Activated T-cell treated with anti-CD3 and anti-CD28 coated beads, Interleukin-2, amount 50 U/mL, for 4 hours (primary cell): Measurements from ENCODE around the gene PTPN18. TPM values are rescaled to one million over a fixed set of nuclear protein-coding genes. Genes with fewer than 3 reads are reported as not detected.

Experiments
- ATAC-seq, 2 donors: fragments of 200-7000 bp; cut with Tn5 transposase; one replicate each; pipeline ENCODE4 v1.10.0; 2021
- DNase-seq: peaks from one replicate; pipeline ENCODE4 v3.0.0-alpha.2; 2020
- H3K27me3 Mint-ChIP-seq: one replicate; pipeline ENCODE4 v1.8.0; 2021; ENCODE audit warnings: low read depth, mixed read lengths
- H3K36me3 Mint-ChIP-seq: one replicate; pipeline ENCODE4 v1.8.0; 2022; ENCODE audit warnings: mixed read lengths; ENCODE audit not compliant: insufficient read depth
- H3K4me1 Mint-ChIP-seq: one replicate; pipeline ENCODE4 v1.8.0; 2021; ENCODE audit warnings: low read depth, mixed read lengths
- H3K4me3 Mint-ChIP-seq: one replicate; pipeline ENCODE4 v1.8.0; 2021; ENCODE audit warnings: mild to moderate bottlenecking, moderate library complexity, mixed read lengths
- H3K9me3 Mint-ChIP-seq: one replicate; pipeline ENCODE4 v1.8.0; 2021; ENCODE audit warnings: mixed read lengths
- total RNA-seq, 3 donors: library from RNA; stranded (reverse); gene quantifications; one replicate each; pipeline ENCODE4 v1.2.1, GENCODE V29; 2021

The PTPN18 gene
- total RNA-seq, 3 donors from 2014 or later: 26.6 to 30.4 (median 30.0) TPM

DNA sequence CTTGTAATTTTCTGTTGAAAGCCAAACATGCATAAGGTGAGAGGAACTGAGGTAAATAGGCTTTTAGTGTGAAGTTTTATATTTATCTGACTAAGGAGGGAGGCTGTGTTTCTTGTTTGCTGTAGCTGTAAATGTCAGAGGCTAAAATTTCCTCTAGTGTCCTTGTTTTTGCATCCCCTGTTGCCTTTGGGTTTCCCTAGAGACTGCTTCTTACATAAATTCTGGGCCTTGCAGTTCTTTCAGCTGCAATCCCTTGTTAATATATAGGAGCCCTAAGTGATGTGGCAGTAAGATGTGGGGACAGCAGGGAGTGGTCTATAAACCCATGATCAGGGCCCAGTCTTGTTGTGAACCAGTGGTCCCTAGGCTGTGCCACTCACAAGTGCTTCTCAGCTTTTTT, 20.6 kb upstream of the PTPN18 start:
- H3K4me3 Mint-ChIP-seq: no peak overlapping the region
- DNase-seq (no peak), ATAC-seq (no peak)
- no peaks in the 10 kb centered on the region for H3K9me3 Mint-ChIP-seq
- H3K27me3 Mint-ChIP-seq: peaks cover 22% of the 10 kb centered on the region
- H3K4me1 Mint-ChIP-seq: peaks cover 6% of the 10 kb centered on the region
- H3K36me3 Mint-ChIP-seq: peaks cover 19% of the 10 kb centered on the region

DNA sequence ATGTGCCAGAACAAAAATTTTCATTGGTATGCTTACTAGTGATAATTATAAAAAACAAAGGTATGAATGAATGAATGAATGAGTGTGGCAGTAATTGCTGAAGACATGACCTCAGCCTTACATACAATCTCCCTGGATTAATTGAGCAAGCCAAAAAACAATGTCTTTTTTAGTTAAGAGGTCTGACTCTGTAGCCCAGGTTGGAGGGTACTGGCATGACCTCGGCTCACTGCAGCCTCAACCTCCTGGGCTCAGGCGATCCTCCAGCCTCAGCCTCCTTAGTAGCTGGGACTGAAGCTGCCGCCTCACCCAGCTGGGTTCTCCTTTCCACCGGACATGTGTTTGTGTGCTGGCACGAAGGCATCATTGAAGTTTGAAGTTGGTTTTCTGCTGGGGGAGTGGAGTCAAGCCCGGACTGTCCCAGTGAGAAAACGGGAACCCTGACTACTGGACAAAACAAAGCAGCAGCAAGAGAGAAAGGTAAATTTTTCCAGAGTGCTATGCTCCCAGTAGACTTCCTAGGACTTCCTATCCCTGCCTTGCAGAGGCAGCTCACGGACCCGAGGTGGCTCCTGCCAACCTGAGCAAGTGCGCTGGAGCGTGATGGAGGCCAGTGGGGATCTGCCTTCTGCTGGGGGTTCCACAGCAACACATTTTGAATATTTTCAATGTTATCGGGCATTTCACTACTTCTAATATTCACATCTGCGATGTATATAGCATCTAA, 19.5 kb upstream of the PTPN18 start:
- no peaks in the 10 kb centered on the region for H3K9me3 Mint-ChIP-seq
- peaks cover 21% of the 10 kb centered on the region for H3K36me3 Mint-ChIP-seq
- ATAC-seq: no peak
- peaks cover 14% of the 10 kb centered on the region for H3K27me3 Mint-ChIP-seq
- no peak for DNase-seq
- H3K4me3 Mint-ChIP-seq: no peak overlapping the region
- H3K4me1 Mint-ChIP-seq: peaks cover 14% of the 10 kb centered on the region

DNA sequence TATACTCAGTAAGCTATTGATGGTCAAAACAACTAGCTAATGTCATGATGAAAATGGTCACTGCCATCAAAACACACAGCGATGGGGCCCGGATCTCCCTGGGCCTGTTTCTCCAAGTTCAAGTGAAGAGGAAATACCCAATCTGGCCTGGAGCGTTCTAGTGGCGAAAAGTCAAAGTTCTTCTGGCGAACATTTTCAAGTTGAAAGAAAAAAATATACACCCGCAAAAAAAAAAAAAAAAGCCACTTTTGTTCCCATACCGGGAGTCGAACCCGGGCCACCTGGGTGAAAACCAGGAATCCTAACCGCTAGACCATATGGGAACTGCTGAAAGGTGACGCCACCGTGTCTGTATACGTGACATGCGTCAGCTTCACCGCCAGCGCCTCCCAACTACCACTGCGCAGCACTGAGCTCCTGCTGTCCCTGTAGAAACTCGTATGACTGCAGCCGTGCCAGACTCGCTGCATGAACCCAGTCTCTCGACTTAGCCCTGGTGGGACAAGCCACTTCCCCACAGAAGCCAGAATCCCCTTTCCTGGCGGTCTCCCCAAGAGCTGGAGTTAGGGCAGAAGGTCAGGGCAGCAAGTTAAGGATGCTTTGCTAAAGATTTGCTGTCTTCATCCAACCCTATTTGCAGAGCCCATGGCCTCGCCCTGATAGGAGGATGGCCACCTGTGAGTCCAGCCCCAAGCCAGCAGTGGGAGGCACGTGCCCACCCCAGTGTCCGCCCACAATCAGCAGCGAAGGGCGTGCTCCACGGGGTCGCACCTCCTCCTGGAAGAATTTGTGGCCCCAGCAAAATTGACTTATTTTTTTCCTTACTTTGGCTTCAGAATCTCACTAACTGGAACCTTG, 18.8 kb upstream of the PTPN18 start:
- Mint-ChIP-seq H3K27me3 (peaks cover 8% of the 10 kb centered on the region), H3K4me3 (no peak overlapping the region), H3K4me1 (peaks cover 18% of the 10 kb centered on the region), H3K36me3 (peaks cover 21% of the 10 kb centered on the region), H3K9me3 (no peaks in the 10 kb centered on the region)
- ATAC-seq (no peak), DNase-seq (peak; percentile 27)

DNA sequence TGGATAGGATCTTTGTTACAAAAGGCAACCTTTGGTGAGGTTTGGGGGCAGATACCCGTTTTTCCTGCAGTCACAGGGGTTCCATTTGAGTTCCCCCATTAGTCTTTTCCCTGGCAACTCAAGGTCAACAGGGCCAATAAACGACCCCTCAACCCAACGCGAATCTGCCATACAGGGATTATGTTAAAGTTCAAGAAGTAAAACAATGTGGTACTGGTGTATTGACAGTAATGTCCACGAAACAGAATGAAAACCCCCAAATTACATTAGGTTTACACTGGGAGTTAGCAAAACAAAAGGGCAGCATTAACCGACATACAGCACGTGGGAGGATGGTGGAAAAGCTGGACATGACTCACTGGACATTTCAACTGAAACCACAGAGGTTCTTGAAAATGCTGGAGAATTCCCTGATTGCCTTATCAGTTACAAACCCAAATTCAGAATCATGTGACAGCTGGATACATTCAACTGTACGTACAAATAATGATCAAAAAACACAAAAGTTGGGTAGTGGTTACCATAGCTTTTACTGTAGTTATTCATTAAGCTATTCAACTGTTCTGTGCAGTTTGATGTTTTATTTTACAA, 18.0 kb upstream of the PTPN18 start:
- H3K36me3 Mint-ChIP-seq: peaks cover 21% of the 10 kb centered on the region
- ATAC-seq (no peak), DNase-seq (no peak)
- no peak overlapping the region for H3K4me3 Mint-ChIP-seq
- peaks cover 14% of the 10 kb centered on the region for H3K4me1 Mint-ChIP-seq
- peaks cover under 1% of the 10 kb centered on the region for H3K27me3 Mint-ChIP-seq
- no peaks in the 10 kb centered on the region for H3K9me3 Mint-ChIP-seq

DNA sequence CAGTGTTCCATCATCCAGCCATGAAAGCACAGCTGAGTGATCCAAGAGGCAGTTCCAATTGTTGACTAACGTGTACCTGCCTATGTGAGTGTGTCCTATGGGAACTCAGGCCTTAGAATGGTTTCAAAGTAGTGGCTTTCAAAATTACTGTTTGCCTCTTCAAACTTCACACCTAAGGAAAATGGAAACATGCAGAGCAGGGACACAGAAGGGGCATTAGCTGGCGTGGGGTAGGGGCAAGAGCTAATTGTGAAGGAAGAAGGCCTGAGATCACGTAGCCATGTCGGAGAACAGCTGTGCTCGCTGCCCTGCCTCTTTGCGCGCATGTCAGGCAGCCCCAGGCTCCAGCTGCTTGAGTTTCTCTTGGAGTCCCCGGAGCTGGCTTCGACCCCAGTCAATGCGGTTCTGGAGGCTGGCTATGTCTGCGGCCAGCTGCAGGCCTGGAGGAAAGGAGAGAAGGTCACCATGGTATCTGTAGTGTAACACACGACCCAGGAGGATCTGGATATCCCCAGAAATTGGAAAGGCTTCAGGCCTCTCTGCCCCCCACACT, 17.0 kb upstream of the PTPN18 start:
- Mint-ChIP-seq H3K4me3 (peak overlapping the region; percentile 7), H3K27me3 (no peaks in the 10 kb centered on the region), H3K4me1 (peaks cover 16% of the 10 kb centered on the region), H3K9me3 (no peaks in the 10 kb centered on the region), H3K36me3 (peaks cover 21% of the 10 kb centered on the region)
- ATAC-seq (no peak), DNase-seq (no peak)

DNA sequence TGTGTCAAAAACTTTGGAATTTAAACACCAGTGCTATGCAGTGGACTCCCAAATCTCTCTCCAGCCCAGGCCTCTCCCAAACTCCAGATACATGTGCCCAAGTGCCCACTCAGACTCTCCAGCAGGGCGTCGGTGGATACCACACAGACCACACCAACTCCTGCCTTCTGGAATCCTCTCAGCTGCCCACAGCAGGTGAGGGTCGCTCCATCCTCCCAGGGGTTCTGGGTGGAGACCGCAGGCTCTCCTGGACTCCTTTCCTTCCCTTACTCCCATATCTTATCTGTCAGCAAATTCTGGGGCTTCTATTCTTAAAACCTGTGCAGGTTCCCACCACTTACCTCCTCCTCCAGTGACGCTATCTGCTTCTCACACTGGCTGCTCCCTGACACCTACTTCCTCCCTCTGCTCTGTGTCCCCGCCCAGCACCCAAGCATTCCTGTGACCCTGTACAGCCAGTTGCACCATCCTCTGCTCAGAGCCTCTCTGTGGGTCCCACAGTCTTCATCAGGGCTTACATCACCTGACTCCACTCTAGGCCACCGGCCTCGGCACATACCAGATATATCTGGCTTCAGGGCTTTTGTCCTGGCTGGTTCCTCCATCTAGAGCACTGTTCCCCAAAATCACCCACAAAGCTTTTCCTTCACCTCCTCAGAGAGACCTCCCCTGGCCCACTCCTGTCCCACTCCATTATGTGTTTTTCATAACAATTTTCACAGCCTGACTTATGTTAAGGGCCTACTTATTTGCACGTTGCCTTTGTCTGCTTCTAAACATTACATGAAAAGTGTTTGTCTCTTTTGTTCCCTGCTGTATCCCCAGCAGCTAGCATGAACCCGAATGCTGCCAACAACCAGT, 15.7 kb upstream of the PTPN18 start:
- no peak for DNase-seq
- Mint-ChIP-seq H3K4me1 (peaks cover 22% of the 10 kb centered on the region), H3K4me3 (no peak overlapping the region), H3K27me3 (no peaks in the 10 kb centered on the region), H3K36me3 (peaks cover 30% of the 10 kb centered on the region), H3K9me3 (no peaks in the 10 kb centered on the region)
- no peak for ATAC-seq

DNA sequence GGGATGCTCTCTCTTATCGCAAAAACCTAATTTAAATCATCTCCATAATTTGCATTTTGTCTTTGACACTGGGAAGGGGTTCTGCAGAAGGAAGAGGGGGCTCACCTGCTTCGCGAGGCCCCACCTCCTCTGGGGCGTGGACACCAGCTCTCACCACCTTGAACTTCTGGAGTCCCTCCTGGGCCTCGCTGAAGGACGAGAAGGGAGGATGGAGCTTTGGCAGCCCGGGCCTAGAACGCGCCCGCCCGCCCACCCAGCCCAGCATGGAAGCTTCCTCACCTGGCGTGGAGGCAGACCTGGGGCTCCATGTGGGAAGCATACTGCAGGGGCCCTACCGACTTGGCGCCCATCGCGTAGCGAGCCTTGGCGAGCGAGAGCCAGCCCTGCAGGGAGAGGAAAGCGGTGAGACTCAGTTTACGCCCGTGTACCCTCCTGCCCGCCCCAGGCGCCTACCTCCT, 14.3 kb upstream of the PTPN18 start:
- H3K4me1 Mint-ChIP-seq: peaks cover 26% of the 10 kb centered on the region

DNA sequence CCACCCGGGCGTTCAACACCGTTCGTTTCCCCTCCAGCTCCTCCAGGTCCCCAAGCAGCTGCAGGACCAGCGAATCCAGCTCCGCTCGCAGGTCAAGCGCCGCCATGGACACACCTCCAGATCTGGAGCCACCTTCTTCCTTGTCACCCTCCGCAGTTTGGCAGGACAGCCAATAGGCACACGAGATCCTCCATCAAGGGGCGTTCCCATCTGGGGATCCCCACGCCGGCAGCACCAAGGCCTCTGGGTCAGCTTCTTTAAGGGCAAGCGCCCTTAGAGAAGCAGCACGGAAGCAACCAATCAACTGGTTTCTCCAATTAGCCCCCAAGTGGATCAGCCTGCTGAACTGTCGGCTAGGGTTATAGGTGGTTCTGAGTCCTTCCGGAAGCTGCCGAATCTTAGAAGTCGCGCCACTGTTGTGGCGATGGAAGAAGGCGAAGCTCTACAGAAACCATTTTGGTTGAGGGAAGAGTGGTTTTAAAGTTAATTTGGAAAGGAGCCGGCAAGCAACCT, 13.8 kb upstream of the PTPN18 start:
- DNase-seq (peak; percentile 73), ATAC-seq (peak; percentile 77 to 78)
- peak overlapping the region; percentile 98 for H3K4me3 Mint-ChIP-seq
- H3K27me3 Mint-ChIP-seq: no peaks in the 10 kb centered on the region
- H3K9me3 Mint-ChIP-seq: no peaks in the 10 kb centered on the region
- peaks cover 30% of the 10 kb centered on the region for H3K4me1 Mint-ChIP-seq
- peaks cover 50% of the 10 kb centered on the region for H3K36me3 Mint-ChIP-seq

More for the DNA sequence above, 14.3 kb upstream of the PTPN18 start:
- peaks cover 45% of the 10 kb centered on the region for H3K36me3 Mint-ChIP-seq
- no peaks in the 10 kb centered on the region for H3K9me3 Mint-ChIP-seq
- ATAC-seq (no peak), DNase-seq (no peak)
- no peaks in the 10 kb centered on the region for H3K27me3 Mint-ChIP-seq
- peak overlapping the region; percentile 98 for H3K4me3 Mint-ChIP-seq

DNA sequence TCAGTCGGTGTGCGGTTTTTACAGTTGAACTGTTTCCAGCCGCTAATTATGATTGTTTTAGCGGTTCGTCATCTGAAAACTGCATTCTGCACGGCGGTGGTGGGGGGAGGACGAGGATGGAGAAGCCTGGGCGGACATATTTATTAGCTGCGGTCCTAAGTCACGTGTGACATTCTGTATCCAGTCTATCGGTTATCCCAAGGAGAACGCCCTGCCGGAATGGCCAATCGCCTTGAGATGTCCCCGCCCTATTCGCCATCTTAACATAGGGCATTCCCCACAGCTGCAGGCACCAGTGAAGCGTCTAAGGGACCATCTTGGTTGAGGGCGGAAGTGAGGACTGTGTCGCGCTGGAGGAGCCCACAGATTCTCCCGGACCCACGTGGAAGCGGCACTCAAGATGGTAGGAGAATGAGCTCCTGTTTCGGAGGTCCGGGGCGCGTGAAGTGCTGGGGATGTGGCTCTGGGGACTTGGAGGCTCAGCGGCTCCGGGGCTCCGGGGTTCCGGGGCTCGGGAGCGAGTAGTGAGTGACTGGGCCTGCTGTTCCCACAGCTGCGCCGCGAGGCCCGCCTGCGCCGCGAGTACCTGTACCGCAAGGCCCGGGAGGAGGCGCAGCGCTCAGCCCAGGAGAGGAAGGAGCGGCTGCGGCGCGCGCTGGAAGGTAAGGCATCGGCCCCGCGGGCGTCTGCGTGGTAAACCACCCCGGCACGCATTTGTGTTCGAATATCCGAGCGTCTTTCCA, 13.2 kb upstream of the PTPN18 start, which contains the start of gene IMP4:
TSS of gene IMP4 (plus strand) at position 365 of the 743 bp plus-strand sequence. CDS start at position 401, 36 bp downstream.
- no peaks in the 10 kb centered on the region for H3K9me3 Mint-ChIP-seq
- peak within 1 kb of the TSS; percentile 98 for H3K4me3 Mint-ChIP-seq
- peaks cover 54% of the 10 kb centered on the region for H3K36me3 Mint-ChIP-seq
- ATAC-seq (peak; percentile 90), DNase-seq (peak; percentile 90)
- H3K27me3 Mint-ChIP-seq: no peaks in the 10 kb centered on the region
- H3K4me1 Mint-ChIP-seq: peaks cover 32% of the 10 kb centered on the region

DNA sequence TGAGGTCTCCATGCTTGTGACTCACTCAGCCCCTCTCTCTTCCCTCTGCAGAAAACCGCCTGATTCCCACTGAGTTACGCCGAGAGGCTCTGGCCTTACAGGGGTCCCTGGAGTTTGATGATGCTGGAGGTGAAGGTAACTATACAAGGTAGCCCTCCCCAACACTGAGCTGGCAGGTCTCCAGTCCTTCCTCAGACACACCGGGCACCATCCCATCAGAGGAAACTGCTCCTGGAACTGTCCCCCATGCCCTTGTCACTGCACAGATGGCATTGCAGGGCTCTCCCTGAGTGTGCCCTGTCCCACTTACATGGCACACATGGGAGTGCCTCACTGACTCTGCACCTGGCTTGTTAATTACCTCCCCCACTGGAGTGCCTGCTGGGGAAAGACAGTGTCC, 11.3 kb upstream of the PTPN18 start:
- DNase-seq: no peak
- H3K4me1 Mint-ChIP-seq: peaks cover 37% of the 10 kb centered on the region
- no peak for ATAC-seq
- H3K4me3 Mint-ChIP-seq: peak overlapping the region; percentile 98
- H3K27me3 Mint-ChIP-seq: no peaks in the 10 kb centered on the region
- H3K36me3 Mint-ChIP-seq: peaks cover 49% of the 10 kb centered on the region
- H3K9me3 Mint-ChIP-seq: no peaks in the 10 kb centered on the region

DNA sequence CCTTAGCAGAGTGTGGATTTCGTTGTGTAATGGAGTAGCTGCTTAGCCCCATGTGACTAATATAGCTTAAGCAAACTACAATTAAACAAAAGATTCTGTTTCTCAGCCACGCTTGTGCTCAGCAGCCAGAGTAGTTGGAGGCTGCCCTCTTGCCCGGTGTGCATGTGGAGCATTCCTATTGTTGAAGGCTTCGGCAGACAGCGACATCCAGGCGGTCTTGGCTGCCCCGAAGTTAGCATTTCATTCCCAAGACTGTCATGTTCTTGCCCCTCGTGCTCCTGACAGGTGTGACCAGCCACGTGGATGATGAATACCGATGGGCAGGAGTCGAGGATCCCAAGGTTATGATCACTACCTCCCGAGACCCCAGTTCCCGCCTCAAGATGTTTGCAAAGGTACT, 10.8 kb upstream of the PTPN18 start:
- DNase-seq (no peak), ATAC-seq (no peak)
- Mint-ChIP-seq H3K4me1 (peaks cover 37% of the 10 kb centered on the region), H3K4me3 (peak overlapping the region; percentile 98), H3K27me3 (no peaks in the 10 kb centered on the region), H3K9me3 (no peaks in the 10 kb centered on the region), H3K36me3 (peaks cover 44% of the 10 kb centered on the region)

DNA sequence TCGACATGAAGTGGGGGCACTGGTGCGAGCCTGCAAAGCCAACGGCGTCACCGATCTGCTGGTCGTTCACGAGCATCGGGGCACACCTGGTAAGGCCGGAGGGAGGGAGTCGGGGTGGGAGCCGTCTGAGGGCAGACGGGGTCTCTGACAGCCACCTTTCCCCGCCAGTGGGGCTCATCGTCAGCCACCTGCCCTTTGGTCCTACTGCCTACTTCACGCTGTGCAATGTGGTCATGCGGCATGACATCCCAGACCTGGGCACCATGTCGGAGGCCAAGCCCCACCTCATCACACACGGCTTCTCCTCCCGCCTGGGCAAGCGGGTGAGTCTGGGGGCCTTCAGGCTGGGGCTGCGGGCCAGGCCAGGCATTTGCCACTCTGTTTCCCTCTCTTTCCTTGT, 10.2 kb upstream of the PTPN18 start:
- Mint-ChIP-seq H3K27me3 (no peaks in the 10 kb centered on the region), H3K4me1 (peaks cover 33% of the 10 kb centered on the region), H3K4me3 (peak overlapping the region; percentile 26), H3K9me3 (no peaks in the 10 kb centered on the region), H3K36me3 (peaks cover 42% of the 10 kb centered on the region)
- ATAC-seq: no peak
- no peak for DNase-seq
